Bronchial epithelial cell (primary cell): Measurements from ENCODE around the gene TANK. TPM values are rescaled to one million over a fixed set of nuclear protein-coding genes. Genes with fewer than 3 reads are reported as not detected.
A peak's percentile ranks its signal among the peaks of the same experiment; 100 is the strongest.

ENCODE experiments used
- DNase-seq: peaks from one replicate; pipeline ENCODE4 v3.0.0-alpha.2; 2010; ENCODE audit warnings: low read depth
- FAIRE-seq: peaks from 2 replicates; lab custom pipeline; 2011; peaks lifted over from hg19 to GRCh38; lab: Jason Lieb, UNC
- H3K27me3 ChIP-seq: 2 replicates; pipeline ENCODE4 v1.5.1; 2011; ENCODE audit warnings: low read length; ENCODE audit not compliant: control insufficient read depth, insufficient read depth
- H3K36me3 ChIP-seq: 2 replicates; pipeline ENCODE4 v1.5.1; 2011; ENCODE audit warnings: low read length; ENCODE audit not compliant: control insufficient read depth, insufficient read depth
- H3K4me3 ChIP-seq: 2 replicates; pipeline ENCODE4 v1.5.1; 2011; ENCODE audit warnings: mild to moderate bottlenecking, low read depth, low read length, control low read depth
- total RNA-seq: library from RNA; depleted of rRNA; stranded (reverse); fragments of >200 nt; gene quantifications from 2 replicates; pipeline ENCODE4 v1.2.1, GENCODE V29; 2014
- TF ChIP-seq, protein P1 (sequence below): IDR thresholded peaks from 2 replicates; pipeline ENCODE4 v1.5.1; 2011; ENCODE audit warnings: mild to moderate bottlenecking, moderate library complexity, low read length, control low read depth, inconsistent platforms; ENCODE audit not compliant: insufficient read depth, severe bottlenecking

TANK gene
- total RNA-seq, 1 donor from 2014 or later: 43.2 TPM

DNA sequence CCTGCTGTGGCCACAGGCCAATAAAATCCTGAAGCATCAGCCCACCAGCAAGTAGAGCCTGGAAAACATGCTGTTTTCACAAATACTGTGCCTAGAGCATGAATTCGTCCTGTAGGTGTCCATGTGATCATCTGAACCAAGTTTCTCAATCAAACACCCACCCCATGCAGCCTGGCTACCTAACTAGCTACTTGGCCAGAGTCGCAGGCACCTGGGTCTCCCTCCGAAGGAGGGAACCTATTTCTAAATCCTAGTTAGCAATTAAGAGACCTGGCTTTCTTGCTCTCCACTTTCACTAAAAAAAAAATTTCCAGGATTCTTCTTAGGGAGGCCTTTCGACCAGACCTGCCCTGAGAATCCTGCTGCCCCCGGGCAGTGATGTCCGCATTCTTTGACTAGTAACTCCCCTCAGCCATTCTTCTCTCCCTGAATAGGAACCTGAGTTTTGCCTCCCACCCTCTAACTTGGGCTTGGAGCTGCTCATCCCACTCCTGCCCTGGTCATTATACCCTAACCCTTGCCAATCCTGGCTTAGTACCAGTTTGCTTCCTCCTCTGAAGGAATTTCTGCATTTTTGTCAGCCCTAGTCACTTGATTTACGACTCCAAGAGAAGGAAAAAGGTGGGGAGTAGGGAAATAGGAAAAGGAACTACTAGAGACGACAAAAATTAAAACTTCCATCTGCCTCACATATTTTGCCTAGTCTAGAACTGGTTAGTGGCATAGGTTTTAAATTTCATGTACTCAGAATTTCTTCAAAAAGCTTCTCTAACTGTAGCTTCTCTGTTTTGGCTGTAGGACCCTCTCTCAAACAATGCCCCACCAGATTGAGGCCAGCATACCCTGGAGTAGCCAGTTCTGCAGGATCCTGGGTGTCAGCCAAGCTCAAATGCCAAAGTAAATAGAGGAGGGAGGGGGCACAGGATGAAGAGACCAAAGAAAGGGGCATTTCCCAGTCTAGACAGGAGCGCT, 25.4 kb upstream of the TANK start:
- FAIRE-seq (no peak), DNase-seq (peak; percentile 44)
- TF ChIP-seq, protein P1, sequence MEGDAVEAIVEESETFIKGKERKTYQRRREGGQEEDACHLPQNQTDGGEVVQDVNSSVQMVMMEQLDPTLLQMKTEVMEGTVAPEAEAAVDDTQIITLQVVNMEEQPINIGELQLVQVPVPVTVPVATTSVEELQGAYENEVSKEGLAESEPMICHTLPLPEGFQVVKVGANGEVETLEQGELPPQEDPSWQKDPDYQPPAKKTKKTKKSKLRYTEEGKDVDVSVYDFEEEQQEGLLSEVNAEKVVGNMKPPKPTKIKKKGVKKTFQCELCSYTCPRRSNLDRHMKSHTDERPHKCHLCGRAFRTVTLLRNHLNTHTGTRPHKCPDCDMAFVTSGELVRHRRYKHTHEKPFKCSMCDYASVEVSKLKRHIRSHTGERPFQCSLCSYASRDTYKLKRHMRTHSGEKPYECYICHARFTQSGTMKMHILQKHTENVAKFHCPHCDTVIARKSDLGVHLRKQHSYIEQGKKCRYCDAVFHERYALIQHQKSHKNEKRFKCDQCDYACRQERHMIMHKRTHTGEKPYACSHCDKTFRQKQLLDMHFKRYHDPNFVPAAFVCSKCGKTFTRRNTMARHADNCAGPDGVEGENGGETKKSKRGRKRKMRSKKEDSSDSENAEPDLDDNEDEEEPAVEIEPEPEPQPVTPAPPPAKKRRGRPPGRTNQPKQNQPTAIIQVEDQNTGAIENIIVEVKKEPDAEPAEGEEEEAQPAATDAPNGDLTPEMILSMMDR: no peak
- no peaks in the 10 kb centered on the region for H3K27me3 ChIP-seq
- no peaks in the 10 kb centered on the region for H3K36me3 ChIP-seq
- no peak overlapping the region for H3K4me3 ChIP-seq

DNA sequence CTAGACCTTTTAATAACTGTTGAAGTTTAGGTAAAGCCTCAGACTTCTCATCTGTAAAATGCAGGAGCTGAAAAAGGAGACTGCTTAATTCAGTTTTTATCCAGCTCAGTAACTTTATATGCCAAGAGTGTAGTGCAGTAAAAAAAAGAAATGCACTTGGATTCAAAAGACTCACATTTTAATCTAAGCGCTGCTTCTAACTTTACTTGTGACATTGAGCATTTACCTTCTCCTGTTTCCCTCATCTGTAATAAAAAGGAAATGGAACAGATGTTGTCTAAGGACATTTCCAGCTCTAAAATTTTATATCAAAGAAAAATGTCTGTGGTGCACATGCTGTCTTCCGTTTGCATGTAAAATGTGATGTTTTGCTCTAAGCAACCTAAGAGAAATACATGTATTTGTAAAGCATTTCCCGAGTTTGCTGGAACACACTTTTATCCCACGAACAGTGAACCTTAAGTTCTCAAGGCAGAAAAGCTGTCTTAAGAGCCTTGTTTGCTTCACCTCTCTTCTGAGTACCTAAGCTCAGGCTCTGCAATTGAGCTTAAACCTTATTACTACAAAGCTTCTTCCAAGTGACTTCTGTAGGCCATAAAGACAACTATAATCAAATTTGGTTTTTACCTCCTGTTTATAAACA, 24.2 kb upstream of the TANK start:
- Histone ChIP-seq H3K27me3 (no peaks in the 10 kb centered on the region), H3K36me3 (no peaks in the 10 kb centered on the region), H3K4me3 (no peak overlapping the region)
- DNase-seq (no peak), FAIRE-seq (no peak)
- TF ChIP-seq, protein P1: no peak

- H3K4me3 ChIP-seq: no peak overlapping the region
- no peaks in the 10 kb centered on the region for H3K27me3 ChIP-seq
- TF ChIP-seq, protein P1: no peak
- FAIRE-seq (no peak), DNase-seq (peak; percentile 62)
- H3K36me3 ChIP-seq: no peaks in the 10 kb centered on the region
These were observed 23.4 kb upstream of the TANK start for GRCh38 chr2:161136696-161137324.

DNA sequence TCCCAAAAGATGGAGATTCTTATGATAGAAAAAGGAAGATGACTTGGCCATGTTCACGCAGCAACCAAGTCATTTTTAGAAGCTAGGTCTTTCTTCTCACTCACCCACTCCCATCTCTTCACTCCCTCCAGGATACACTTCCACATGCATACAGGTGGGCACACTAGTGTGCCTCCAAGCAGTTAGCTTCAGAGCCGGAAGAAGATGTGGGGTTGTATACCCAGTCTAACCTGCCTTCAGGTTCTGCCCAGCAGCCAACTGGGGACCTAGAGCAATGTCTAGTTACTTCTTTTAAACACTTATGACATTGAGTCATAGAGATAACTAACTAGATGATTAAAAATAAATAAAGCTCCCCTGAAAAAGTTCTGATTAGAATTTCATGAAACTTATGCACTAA, 21.8 kb upstream of the TANK start:
- Histone ChIP-seq H3K27me3 (no peaks in the 10 kb centered on the region), H3K4me3 (no peak overlapping the region), H3K36me3 (no peaks in the 10 kb centered on the region)
- DNase-seq: peak; percentile 36
- FAIRE-seq: no peak
- TF ChIP-seq, protein P1: no peak

GRCh38 chr2:161139098-161139987, 20.9 kb upstream of the TANK start:
- TF ChIP-seq, protein P1: no peak
- DNase-seq (peak; percentile 34), FAIRE-seq (no peak)
- Histone ChIP-seq H3K27me3 (no peaks in the 10 kb centered on the region), H3K4me3 (no peak overlapping the region), H3K36me3 (no peaks in the 10 kb centered on the region)
